ENCODE data around the gene BRD1.
"Not testable (repeated sequence)": the region's sequence is repeated elsewhere in the genome, so short reads cannot be mapped to it uniquely, and the experiment has no call there.

The BRD1 gene

GRCh38 chr22:49825944-49826602, 1.6 kb downstream of the BRD1 start:
- no peak for DNase-seq

GRCh38 chr22:49825436-49825835, 2.2 kb downstream of the BRD1 start:
- no peak for DNase-seq

GRCh38 chr22:49824936-49825335, 2.7 kb downstream of the BRD1 start:
- no peak for DNase-seq

- DNase-seq = no peak
Observed at GRCh38 chr22:49824185-49824925, 3.3 kb downstream of the BRD1 start.

- no peak for DNase-seq
Observed at GRCh38 chr22:49823289-49824045, 4.2 kb downstream of the BRD1 start.

GRCh38 chr22:49821741-49822140, 5.9 kb downstream of the BRD1 start:
- not testable (repeated sequence) for DNase-seq

- DNase-seq = no peak
Observed at GRCh38 chr22:49820984-49821383, 6.7 kb downstream of the BRD1 start.

GRCh38 chr22:49817359-49817758, 10.3 kb downstream of the BRD1 start:
- no peak for DNase-seq

- DNase-seq = no peak
Observed at GRCh38 chr22:49815641-49816091, 12.0 kb downstream of the BRD1 start.

- no peak for DNase-seq
Observed at GRCh38 chr22:49814856-49815255, 12.8 kb downstream of the BRD1 start.

GRCh38 chr22:49814164-49814686, 13.4 kb downstream of the BRD1 start:
- DNase-seq = no peak

- DNase-seq = no peak
Observed at GRCh38 chr22:49812838-49813237, 14.8 kb downstream of the BRD1 start.

- no peak for DNase-seq
Observed at GRCh38 chr22:49811020-49811791, 16.5 kb downstream of the BRD1 start.

GRCh38 chr22:49810363-49811019, 17.2 kb downstream of the BRD1 start:
- DNase-seq = no peak

GRCh38 chr22:49807780-49808708, 19.6 kb downstream of the BRD1 start:
- no peak for DNase-seq

GRCh38 chr22:49807129-49807528, 20.5 kb downstream of the BRD1 start:
- DNase-seq = no peak

GRCh38 chr22:49803737-49804375, 23.8 kb downstream of the BRD1 start:
- no peak for DNase-seq

- no peak for DNase-seq
Observed at GRCh38 chr22:49803134-49803533, 24.5 kb downstream of the BRD1 start.

GRCh38 chr22:49801391-49802060, 26.1 kb downstream of the BRD1 start:
- DNase-seq = no peak
